HCT116 (cell line): ENCODE measurements around the gene TSPAN15. TPM values are rescaled to one million over a fixed set of nuclear protein-coding genes. Genes with fewer than 3 reads are reported as not detected.

Experiments
- ATAC-seq: fragments of 200-7000 bp; cut with Tn5 transposase; 2 replicates; pipeline ENCODE4 v1.9.1; 2020; ENCODE audit warnings: mild to moderate bottlenecking, moderate library complexity
- BruUV-seq: library from RNA; stranded (reverse); fragments of 400-500 nt; replicated peaks from 2 replicates; lab custom pipeline; 2021; lab: Mats Ljungman, UMichigan
- CTCF ChIA-PET: fragments of 300-600 bp; sonication (Branson Sonifier 250); formaldehyde crosslinking; loops from one replicate; lab custom pipeline; 2021; ENCODE audit warnings: antibody characterized with exemption; lab: Charles Lee
- POLR2A ChIA-PET: fragments of 300-600, 350-600 bp; sonication (Branson Sonifier 250); formaldehyde crosslinking; loops from one replicate; lab custom pipeline; 2021; ENCODE audit warnings: antibody characterized with exemption; lab: Charles Lee
- RAD21 ChIA-PET, 2 experiments: fragments of 300-600 bp; sonication (Branson Sonifier 250); formaldehyde crosslinking; loops; one replicate each; lab custom pipeline; 2023; ENCODE audit warnings: low total read pairs in 2 of 2; ENCODE audit not compliant: uncharacterized antibody in 2 of 2, unreplicated experiment in 2 of 2, low non-redundant PET in 1 of 2; lab: Charles Lee
- DNase-seq: peaks from one replicate; pipeline ENCODE4 v3.0.0-alpha.2; 2010; ENCODE audit warnings: low read depth, low spot score
- H2AFZ ChIP-seq: fragments of 200-600 bp; shearing (Covaris generic), sonication (generic); 2 replicates; pipeline ENCODE4 v1.6.1; 2017; ENCODE audit warnings: low read depth, mixed run types, mixed read lengths, antibody characterized with exemption, low read length; ENCODE audit not compliant: poor library complexity, severe bottlenecking
- H3K27ac ChIP-seq: 2 replicates; pipeline ENCODE4 v1.5.1; 2012; ENCODE audit warnings: low read depth, low read length
- H3K27me3 ChIP-seq: fragments of 200-600 bp; sonication (generic); 2 replicates; pipeline ENCODE4 v1.6.1; 2016; ENCODE audit warnings: mixed run types, low read length, mixed read lengths; ENCODE audit not compliant: insufficient read depth
- H3K36me3 ChIP-seq, 2 experiments: fragments of 200-500 bp in 1 of 2; fragments of 200-600 bp in 1 of 2; sonication (Bioruptor generic) in 1 of 2; sonication (generic) in 1 of 2; 2 replicates each; pipeline versions ENCODE4 v1.5.1 to v1.6.1; 2014 to 2016; ENCODE audit warnings: low read length in 2 of 2, inconsistent platforms in 1 of 2, mixed read lengths in 1 of 2, mixed run types in 1 of 2; ENCODE audit not compliant: insufficient read depth in 2 of 2, control insufficient read depth in 1 of 2
- H3K4me1 ChIP-seq, 2 experiments: fragments of 200-600 bp in 1 of 2; sonication (generic) in 1 of 2; 2 replicates each; pipeline versions ENCODE4 v1.5.1 to v1.6.1; 2012 to 2017; ENCODE audit warnings: low read length in 2 of 2, inconsistent platforms in 1 of 2, mild to moderate bottlenecking in 1 of 2, mixed read lengths in 1 of 2, mixed run types in 1 of 2, moderate library complexity in 1 of 2; ENCODE audit not compliant: insufficient read depth in 2 of 2, control insufficient read depth in 1 of 2
- H3K4me2 ChIP-seq: fragments of 200-600 bp; sonication (generic); 2 replicates; pipeline ENCODE4 v1.6.1; 2017; ENCODE audit warnings: mixed run types, low read length, mixed read lengths
- H3K4me3 ChIP-seq, 2 experiments: fragments of 200-600 bp in 1 of 2; sonication (generic) in 1 of 2; replicated peaks in 1 of 2; 2 replicates each; pipeline ENCODE4 v1.5.1; 2011 to 2016; ENCODE audit warnings: low read length in 2 of 2, control low read depth in 1 of 2, low read depth in 1 of 2, mild to moderate bottlenecking in 1 of 2, mixed read lengths in 1 of 2, mixed run types in 1 of 2
- H3K79me2 ChIP-seq: fragments of 200-600 bp; sonication (generic); 2 replicates; pipeline ENCODE4 v1.6.1; 2017; ENCODE audit warnings: mild to moderate bottlenecking, mixed run types, low read length, moderate library complexity, mixed read lengths; ENCODE audit not compliant: insufficient read depth
- H3K9ac ChIP-seq: fragments of 200-600 bp; sonication (generic); 2 replicates; pipeline ENCODE4 v1.6.1; 2016; ENCODE audit warnings: low read length, mixed read lengths
- H3K9me2 ChIP-seq: fragments of 200-600 bp; sonication (generic), shearing (Covaris generic); 2 replicates; pipeline ENCODE4 v1.6.1; 2017; ENCODE audit warnings: mixed run types, mild to moderate bottlenecking, moderate library complexity; ENCODE audit not compliant: insufficient read depth
- H3K9me3 ChIP-seq, 2 experiments: fragments of 200-500 bp in 1 of 2; fragments of 200-600 bp in 1 of 2; sonication (Bioruptor generic) in 1 of 2; sonication (generic) in 1 of 2; 2 replicates each; pipeline ENCODE4 v1.6.1; 2014 to 2017; ENCODE audit warnings: low read length in 2 of 2, mixed read lengths in 2 of 2, inconsistent platforms in 1 of 2, low read depth in 1 of 2, mild to moderate bottlenecking in 1 of 2, mixed run types in 1 of 2, moderate library complexity in 1 of 2; ENCODE audit not compliant: control insufficient read depth in 1 of 2, insufficient read depth in 1 of 2
- H4K20me1 ChIP-seq: fragments of 200-600 bp; sonication (generic), shearing (Covaris generic); 2 replicates; pipeline ENCODE4 v1.6.1; 2017; ENCODE audit warnings: mixed run types, mild to moderate bottlenecking, moderate library complexity; ENCODE audit not compliant: insufficient read depth
- CBX3 ChIP-seq: IDR thresholded peaks from 2 replicates; pipeline ENCODE4 v1.6.1; 2012; ENCODE audit warnings: low read depth
- CEBPB ChIP-seq: IDR thresholded peaks from 2 replicates; pipeline ENCODE4 v1.6.1; 2012; ENCODE audit warnings: low read depth
- EGR1 ChIP-seq: IDR thresholded peaks from 2 replicates; pipeline ENCODE4 v1.6.1; 2012; ENCODE audit warnings: low read depth
- ELF1 ChIP-seq: IDR thresholded peaks from 2 replicates; pipeline ENCODE4 v1.6.1; 2012; ENCODE audit warnings: low read depth, borderline replicate concordance
- EZH2phosphoT487 ChIP-seq: fragments of 200-600 bp; IDR thresholded peaks from 2 replicates; pipeline ENCODE4 v1.6.1; 2018; ENCODE audit warnings: antibody characterized with exemption, borderline replicate concordance
- MAX ChIP-seq: IDR thresholded peaks from 2 replicates; pipeline ENCODE4 v1.6.1; 2012
- POLR2AphosphoS5 ChIP-seq: IDR thresholded peaks from 2 replicates; pipeline ENCODE4 v1.6.1; 2011; ENCODE audit warnings: mild to moderate bottlenecking, low read depth, low read length, moderate library complexity
- RAD21 ChIP-seq: IDR thresholded peaks from 2 replicates; pipeline ENCODE4 v1.6.1; 2012; ENCODE audit warnings: low read depth, mild to moderate bottlenecking
- SIN3A ChIP-seq: IDR thresholded peaks from 2 replicates; pipeline ENCODE4 v1.6.1; 2012; ENCODE audit warnings: low read depth
- SP1 ChIP-seq: IDR thresholded peaks from 2 replicates; pipeline ENCODE4 v1.6.1; 2012; ENCODE audit warnings: low read depth
- ZFX ChIP-seq: fragments of 450-650 bp; IDR thresholded peaks from 2 replicates; pipeline ENCODE4 v1.6.1; 2017
- ZNF274 ChIP-seq: fragments of 200-500 bp; sonication (Bioruptor generic); IDR thresholded peaks from 2 replicates; pipeline ENCODE4 v1.6.1; 2014; ENCODE audit warnings: mild to moderate bottlenecking, low read depth, low read length, inconsistent platforms
- intact Hi-C: fragments of 100-400 bp; cut with micrococcal nuclease; formaldehyde crosslinking; loops from 2 replicates; pipeline ENCODE4 v1.10.0; 2022
- total RNA-seq: library from RNA; stranded (reverse); gene quantifications from one replicate; pipeline ENCODE4 v1.2.1, GENCODE V29; 2021; ENCODE audit not compliant: unreplicated experiment
- TF ChIP-seq, protein P1 (sequence below), 3 experiments: fragments of 200-600 bp in 1 of 3; sonication (generic) in 1 of 3; IDR thresholded peaks in 2 of 3; conservative IDR thresholded peaks in 1 of 3; 2 replicates each; pipeline ENCODE4 v1.5.1; 2012 to 2017; ENCODE audit warnings: low read depth in 2 of 3, low read length in 2 of 3, antibody characterized with exemption in 1 of 3, borderline replicate concordance in 1 of 3, control low read depth in 1 of 3, mild to moderate bottlenecking in 1 of 3, mixed read lengths in 1 of 3, mixed run types in 1 of 3, moderate library complexity in 1 of 3; ENCODE audit not compliant: insufficient read depth in 1 of 3

TSPAN15 gene
- total RNA-seq, 1 experiment from 2014 or later, result 16.0 TPM

DNA sequence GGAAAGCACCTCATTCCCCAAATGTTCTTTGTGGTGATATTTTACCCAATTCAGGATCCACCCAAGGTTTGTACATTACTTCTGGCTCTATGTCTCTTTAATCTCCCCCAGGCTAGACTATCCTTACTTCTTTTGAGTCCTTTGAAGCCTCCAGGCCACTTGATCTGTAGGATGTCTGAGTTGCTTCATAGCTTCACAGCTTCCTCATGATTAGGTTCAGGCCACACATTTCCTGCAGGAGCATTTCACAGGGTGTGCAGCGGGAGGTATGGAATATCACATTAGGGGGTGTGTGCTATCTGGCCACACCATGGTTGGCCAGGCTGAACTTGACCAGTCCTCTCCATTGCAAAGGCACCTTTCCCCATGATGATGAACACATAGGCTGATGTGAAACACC, 18.7 kb downstream of the TSPAN15 start:
- Histone ChIP-seq H3K4me1 (peaks cover 2 to 11% of the 10 kb centered on the region in 2 experiments), H3K9me2 (no peaks in the 10 kb centered on the region), H3K9me3 (no peaks in the 10 kb centered on the region), H3K36me3 (no peaks in the 10 kb centered on the region), H3K9ac (no peak overlapping the region), H3K4me3 (no peak overlapping the region), H3K4me2 (no peak overlapping the region), H3K27ac (no peak overlapping the region), H2AFZ (no peak overlapping the region), H3K79me2 (no peaks in the 10 kb centered on the region), H4K20me1 (no peaks in the 10 kb centered on the region), H3K27me3 (no peaks in the 10 kb centered on the region)
- DNase-seq (no peak), ATAC-seq (no peak)
- no TSS peak for BruUV-seq
- RAD21 ChIA-PET, result no interaction called here
- CTCF ChIA-PET, result interaction anchor here (1.2 kb wide), 1 partner anchor 62 kb away, joined by 3 read pairs; no protein-coding TSS in a partner anchor
- POLR2A ChIA-PET, result no interaction called here
- intact Hi-C loops, result no loop called here
- TF ChIP-seq RAD21, result no peak
- no peak for TF ChIP-seq ZFX
- TF ChIP-seq ELF1, result no peak
- no peak for TF ChIP-seq EGR1
- no peak for TF ChIP-seq CEBPB
- TF ChIP-seq, protein P1, sequence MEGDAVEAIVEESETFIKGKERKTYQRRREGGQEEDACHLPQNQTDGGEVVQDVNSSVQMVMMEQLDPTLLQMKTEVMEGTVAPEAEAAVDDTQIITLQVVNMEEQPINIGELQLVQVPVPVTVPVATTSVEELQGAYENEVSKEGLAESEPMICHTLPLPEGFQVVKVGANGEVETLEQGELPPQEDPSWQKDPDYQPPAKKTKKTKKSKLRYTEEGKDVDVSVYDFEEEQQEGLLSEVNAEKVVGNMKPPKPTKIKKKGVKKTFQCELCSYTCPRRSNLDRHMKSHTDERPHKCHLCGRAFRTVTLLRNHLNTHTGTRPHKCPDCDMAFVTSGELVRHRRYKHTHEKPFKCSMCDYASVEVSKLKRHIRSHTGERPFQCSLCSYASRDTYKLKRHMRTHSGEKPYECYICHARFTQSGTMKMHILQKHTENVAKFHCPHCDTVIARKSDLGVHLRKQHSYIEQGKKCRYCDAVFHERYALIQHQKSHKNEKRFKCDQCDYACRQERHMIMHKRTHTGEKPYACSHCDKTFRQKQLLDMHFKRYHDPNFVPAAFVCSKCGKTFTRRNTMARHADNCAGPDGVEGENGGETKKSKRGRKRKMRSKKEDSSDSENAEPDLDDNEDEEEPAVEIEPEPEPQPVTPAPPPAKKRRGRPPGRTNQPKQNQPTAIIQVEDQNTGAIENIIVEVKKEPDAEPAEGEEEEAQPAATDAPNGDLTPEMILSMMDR (IDR thresholded peaks at IDR 0.05 in 2 of 3, conservative IDR thresholded peaks at IDR 0.05 in 1 of 3; ENCODE audit: borderline replicate concordance in 1 of 3, insufficient read depth in 1 of 3, low read depth in 2 of 3, low read length in 2 of 3), result no peak
- no peak for TF ChIP-seq MAX
- TF ChIP-seq ZNF274, result no peak
- no peak for TF ChIP-seq CBX3
- no peak for TF ChIP-seq SP1
- TF ChIP-seq POLR2AphosphoS5, result no peak
- no peak for TF ChIP-seq SIN3A
- TF ChIP-seq EZH2phosphoT487, result no peak
